Umbilical cord (tissue), 2 donors: ENCODE data around the gene ZBTB47. TPM values are rescaled to one million over a fixed set of nuclear protein-coding genes. Genes with fewer than 3 reads are reported as not detected.

Experiments used
- DNase-seq: peaks from one replicate; pipeline ENCODE4 v3.0.0-alpha.2; 2015; ENCODE audit warnings: low spot score
- total RNA-seq: library from RNA; depleted of rRNA; stranded (reverse); fragments of >200 nt; gene quantifications from one replicate; pipeline ENCODE4 v1.2.3, GENCODE V29; 2014; ENCODE audit warnings: low replicate concordance; ENCODE audit not compliant: insufficient read depth

ZBTB47 gene
- total RNA-seq, 1 donor from 2014 or later: 49.8 TPM

DNA sequence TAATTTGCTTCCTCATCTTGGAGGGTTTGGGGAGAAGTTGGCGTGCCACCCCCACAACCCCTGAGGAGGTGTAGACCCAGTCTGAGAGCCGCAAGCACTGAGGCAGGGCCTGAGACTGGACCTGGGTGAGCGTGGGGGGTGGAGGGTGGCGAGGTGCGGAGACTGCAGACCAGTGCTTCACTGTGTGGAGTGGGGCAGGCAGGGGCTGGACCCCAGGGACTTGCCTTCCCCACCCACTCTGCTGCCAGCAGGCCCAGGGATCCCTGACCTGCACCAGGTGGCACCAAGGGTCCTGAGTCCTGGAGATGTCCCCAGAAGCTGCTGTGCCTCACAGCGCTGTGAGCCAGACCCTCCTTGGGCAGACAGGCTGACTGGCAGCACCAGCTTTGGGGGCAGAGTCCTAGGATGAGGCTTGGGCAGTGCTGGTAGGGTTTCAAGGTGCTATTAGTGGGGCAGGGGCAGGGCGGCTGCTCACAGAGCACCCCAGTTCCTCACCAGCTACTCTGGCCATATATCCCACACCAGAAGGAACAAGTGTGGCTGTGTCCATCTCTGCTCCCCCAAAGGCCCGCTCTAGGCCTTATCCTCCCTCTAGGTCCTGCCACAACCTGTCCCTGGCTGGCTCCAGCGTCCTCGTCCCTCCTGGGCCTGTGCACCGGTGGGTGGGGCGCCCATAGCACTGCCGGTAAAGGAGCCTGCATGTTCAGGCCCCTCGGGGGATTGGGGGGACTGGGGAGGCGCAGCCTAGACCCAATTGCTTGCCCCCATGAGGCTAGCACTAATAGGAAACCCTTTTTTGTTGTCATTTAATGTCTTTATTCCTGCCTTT is 11.8 kb downstream of the ZBTB47 start:
- no peak for DNase-seq

DNA sequence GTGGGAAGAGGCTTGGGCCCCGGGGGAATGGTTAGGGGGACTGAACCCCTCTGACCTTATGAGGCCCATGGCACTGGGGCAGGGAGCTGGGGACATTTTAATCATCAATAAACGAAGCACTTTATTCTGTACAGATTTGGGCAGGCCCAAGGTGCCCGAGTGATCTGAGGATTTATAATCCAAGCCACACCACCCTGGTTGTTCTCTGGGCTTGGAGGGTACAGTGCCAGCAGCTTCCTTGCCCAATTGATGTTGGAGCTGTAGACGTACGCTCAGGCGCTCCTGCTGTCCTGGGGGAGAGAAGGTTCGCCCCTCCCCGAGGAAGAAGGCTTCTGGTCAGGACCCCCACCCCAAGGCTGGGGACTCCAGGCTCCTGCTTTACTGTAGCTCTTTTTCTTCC is 12.5 kb downstream of the ZBTB47 start:
- no peak for DNase-seq

GRCh38 chr3:42666577-42666998 is 13.1 kb downstream of the ZBTB47 start:
- no peak for DNase-seq

DNA sequence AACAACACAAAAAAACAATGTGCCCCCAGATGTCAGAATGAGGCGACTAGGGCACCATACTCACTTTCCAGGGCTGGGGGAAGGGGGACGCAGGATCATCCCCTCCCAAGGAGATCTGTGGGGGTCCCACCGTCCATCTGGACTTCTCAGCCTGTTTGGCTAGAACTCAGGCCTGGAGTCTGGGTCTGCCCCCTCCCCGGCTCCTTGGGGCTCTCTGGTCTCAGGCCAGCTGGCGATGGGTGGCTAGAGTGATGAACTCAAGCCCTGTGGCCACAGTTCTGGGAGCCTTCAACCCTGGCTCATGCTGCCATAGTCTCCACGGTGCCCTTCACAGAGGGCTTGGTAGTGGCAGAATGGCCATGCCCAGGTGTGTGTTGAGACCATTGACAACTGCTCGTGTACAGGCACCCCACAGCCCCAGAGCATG is 13.6 kb downstream of the ZBTB47 start:
- no peak for DNase-seq

DNA sequence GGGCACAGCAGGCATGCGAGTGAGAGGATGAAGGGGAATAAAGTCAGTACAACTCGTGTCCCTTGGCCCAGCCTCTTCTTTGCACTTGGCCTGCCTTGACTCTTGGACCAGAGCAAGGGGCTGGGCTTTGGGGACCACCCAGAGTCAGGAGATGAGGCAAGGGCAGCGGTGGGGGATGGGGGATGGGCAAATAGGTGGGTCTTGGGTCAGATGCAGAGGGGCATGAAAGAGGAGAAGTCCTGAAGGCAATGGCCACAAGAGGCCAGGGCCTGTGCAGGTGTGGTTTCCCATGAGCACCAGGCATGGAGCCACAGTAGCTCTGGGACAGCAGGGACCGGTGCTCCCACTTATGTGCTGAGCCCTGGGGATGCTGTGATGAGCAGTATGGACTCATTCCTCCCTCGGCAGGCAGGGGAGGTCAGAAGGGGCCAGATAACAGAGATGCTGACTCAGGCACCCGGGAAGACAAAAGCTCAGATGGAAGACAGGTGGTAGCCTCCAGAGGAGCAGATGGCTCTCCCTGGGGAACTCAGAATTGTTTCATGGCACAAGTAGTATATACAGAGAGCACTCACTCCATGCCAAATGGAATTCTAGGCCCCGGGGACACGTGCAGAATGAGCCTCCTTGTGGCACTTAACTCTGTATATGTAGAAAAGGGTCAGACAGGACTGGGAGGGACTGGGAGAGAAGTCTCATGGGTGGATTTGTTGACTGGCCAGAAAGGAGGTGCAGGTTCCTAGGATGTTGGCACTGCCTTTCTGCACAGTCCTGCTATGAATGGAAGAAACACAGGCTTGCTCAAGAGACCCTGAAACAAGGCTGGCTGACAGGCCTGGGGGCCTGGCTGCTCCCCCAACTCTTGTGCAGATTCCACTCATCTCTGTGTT is 14.3 kb downstream of the ZBTB47 start:
- no peak for DNase-seq

- DNase-seq: no peak
Observed at GRCh38 chr3:42668413-42668760, 14.9 kb downstream of the ZBTB47 start.

DNA sequence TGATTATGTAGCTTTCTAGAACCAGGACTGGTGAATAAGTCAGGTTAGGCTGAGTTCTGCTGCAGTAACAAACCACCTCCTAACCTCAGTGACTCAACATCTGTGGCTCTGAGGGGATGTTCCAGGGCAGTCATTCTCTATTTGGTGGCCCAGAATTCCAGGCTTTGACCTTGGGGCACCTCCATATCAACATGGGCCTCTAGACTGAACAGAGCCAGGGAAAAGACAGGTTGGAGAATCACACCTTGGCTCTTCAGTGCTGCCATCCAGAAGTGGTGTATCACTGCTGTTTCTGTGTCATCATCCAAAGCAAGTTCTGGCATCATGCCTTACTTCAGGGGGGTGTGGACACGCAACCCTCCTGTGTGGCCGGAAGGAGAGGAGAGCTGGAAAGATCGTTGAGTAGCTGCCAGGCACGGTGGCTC is 15.3 kb downstream of the ZBTB47 start:
- no peak for DNase-seq

- DNase-seq: no peak
Observed at GRCh38 chr3:42670051-42670576, 16.6 kb downstream of the ZBTB47 start.

GRCh38 chr3:42670670-42671069 is 17.2 kb downstream of the ZBTB47 start:
- DNase-seq: no peak

GRCh38 chr3:42672515-42672914 is 19.0 kb downstream of the ZBTB47 start:
- no peak for DNase-seq

DNA sequence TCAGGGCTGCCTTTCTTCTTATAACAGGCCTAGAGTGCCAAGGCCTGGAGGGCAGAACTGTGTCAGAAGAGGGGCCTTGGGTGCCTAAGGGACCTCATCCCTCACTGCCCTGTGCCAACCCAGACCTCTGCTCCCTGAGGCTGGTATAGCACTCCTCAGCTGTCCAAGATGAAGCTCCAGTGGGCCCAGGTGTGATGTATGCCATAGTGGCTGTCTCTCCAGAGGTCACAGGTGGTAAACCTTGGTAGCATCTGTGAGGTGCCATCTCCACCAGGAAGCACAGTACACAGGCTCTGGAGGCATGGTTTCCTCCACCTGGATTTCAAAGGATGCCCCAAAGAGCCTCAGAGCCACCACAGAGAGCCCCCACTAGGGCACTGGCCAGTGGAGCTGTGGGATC is 19.6 kb downstream of the ZBTB47 start:
- DNase-seq: no peak

- no peak for DNase-seq
Observed at GRCh38 chr3:42674146-42674545, 20.6 kb downstream of the ZBTB47 start.

GRCh38 chr3:42675909-42676308 is 22.4 kb downstream of the ZBTB47 start:
- no peak for DNase-seq

DNA sequence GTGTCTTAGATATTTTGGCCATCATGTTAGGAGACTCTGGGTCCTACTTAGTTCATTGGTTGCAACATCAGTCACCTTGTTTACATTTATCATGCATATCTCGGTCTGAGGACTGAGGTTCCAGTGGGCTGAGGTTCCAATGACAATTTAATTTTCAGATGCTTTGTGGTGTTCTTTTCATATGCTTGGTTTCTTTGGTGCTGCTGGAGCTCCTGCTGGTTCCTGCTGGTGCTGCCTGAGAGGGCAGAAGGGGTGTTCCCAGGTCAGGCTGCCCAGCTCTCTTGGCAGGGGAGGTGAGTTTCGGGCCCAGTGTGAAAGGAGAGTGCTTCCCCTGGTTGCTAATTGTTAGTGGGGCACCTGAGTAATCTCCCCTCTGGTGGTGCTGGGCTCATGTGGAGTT is 24.9 kb downstream of the ZBTB47 start:
- no peak for DNase-seq

GRCh38 chr3:42680271-42680670 is 26.8 kb downstream of the ZBTB47 start:
- no peak for DNase-seq

GRCh38 chr3:42680806-42681205 is 27.3 kb downstream of the ZBTB47 start:
- DNase-seq: no peak

GRCh38 chr3:42681361-42682038 is 28.0 kb downstream of the ZBTB47 start:
- no peak for DNase-seq

DNA sequence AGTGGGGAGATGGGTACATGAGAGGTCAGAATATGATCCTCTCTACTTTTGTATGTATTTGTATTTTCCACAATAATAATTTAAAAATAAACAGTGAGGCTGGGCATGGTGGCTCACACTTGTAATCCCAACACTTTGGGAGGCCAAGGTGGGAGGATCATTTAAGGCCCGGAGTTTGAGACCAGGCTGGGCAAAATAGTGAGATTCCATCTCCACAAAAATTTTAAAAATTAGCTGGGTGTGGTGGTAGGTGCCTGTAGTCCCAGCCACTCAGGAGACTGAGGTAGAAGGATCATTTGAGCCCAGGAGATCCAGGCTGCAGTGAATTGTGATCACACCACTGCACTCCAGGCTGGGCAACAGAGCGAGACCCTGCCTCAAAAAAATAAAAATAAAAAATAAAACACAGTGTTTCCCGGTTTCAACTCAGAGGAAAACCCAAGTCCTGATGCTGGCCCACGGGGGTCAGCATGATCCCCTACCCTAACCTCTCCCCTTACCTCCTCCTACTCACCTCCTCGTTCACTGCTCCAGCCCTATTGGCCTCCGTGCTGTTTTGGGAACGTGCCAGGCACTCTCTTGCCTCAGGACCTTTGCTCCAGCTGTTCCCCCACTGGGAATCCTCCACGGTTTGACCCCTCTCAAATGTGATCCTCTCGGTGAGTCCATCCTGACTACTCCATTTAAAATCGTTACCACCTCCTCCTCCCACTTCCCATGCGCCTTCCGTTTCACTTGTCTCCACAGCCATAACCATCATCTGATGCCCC is 29.0 kb downstream of the ZBTB47 start:
- DNase-seq: no peak

- peak; percentile 28 for DNase-seq
Observed at GRCh38 chr3:42683875-42684598, 30.5 kb downstream of the ZBTB47 start.

- no peak for DNase-seq
Observed at GRCh38 chr3:42684632-42685362, 31.3 kb downstream of the ZBTB47 start.
